Measurements from ENCODE around the gene CAPN10.

GRCh38 chr2:240624011-240624949 is 37.7 kb downstream of the CAPN10 start:
- no peak for TF ChIP-seq EZH2 (IDR thresholded peaks at IDR 0.05; ENCODE audit: low read length)
- TF ChIP-seq CTCF (optimal IDR thresholded peaks at IDR 0.05 in 1 of 3, IDR thresholded peaks at IDR 0.05 in 1 of 3, conservative IDR thresholded peaks at IDR 0.05 in 1 of 3; ENCODE audit: extremely low read depth in 1 of 3, insufficient read depth in 2 of 3, low read length in 3 of 3) = no peak

Measured in keratinocyte (primary cell).